Thyroid gland (tissue), 4 donors: ENCODE data around the gene EML3.

Experiments used
- POLR2A ChIP-seq, 2 donors: fragments of 450-650 bp; IDR thresholded peaks; one replicate each; pipeline ENCODE4 v1.6.1; 2017; ENCODE audit warnings: antibody characterized with exemption in 2 of 2, mild to moderate bottlenecking in 2 of 2, moderate library complexity in 1 of 2
- TF ChIP-seq, protein P1 (sequence below), 6 experiments: fragments of 200-600 bp in 3 of 6; fragments of 450-650 bp in 3 of 6; sonication (generic) in 3 of 6; IDR thresholded peaks; one replicate each; pipeline ENCODE4 v1.5.1; 2016 to 2019; ENCODE audit warnings: antibody characterized with exemption in 6 of 6, mild to moderate bottlenecking in 2 of 6, inconsistent platforms in 1 of 6, moderate library complexity in 1 of 6

DNA sequence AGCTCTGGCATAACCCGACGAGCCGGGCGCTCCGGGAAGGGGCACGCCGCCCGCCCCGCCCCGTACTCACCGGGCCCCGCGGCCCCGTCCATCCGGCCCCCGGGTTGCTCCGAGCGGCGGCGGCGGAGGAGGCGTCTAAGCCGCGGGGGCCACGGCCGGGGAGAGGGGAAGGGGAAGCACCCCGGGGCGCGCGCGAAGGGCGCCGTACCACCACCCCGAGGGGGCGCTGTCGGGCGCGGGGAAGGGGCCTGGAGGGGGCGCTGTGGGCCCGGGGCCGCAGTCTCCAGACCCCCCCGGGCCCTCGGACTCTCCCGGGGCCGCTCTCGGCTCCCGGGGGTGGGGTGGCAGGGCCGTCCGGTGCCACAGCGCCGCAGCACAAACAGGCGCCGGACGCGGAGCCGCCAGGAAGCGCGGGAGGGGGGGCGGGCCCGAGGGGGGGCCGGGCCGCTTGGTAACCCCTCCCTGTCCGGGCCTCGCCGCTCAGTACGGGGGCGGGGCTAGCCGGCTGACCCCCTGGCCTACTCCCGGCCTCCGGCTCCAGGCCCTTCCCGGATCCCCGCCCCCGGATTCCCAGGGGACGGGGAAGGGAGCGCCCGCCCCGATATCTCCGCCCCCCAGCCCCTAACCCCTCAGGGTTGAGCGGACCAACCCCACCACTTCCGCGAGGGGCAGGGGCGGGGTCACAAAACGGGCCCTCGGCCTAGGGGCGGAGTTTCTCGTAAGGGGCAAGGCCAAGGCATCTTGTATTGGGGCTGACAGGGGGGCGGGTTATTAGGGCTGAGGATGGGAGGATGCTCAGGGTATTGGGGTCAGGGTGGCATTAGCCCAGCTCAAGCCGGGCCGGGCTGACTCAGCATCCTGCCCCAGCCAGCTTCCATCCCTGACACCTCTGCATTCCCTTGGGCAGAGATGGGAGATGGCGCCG lies at the start of gene EML3, which contains the start of gene ROM1:
- TF ChIP-seq, protein P1, sequence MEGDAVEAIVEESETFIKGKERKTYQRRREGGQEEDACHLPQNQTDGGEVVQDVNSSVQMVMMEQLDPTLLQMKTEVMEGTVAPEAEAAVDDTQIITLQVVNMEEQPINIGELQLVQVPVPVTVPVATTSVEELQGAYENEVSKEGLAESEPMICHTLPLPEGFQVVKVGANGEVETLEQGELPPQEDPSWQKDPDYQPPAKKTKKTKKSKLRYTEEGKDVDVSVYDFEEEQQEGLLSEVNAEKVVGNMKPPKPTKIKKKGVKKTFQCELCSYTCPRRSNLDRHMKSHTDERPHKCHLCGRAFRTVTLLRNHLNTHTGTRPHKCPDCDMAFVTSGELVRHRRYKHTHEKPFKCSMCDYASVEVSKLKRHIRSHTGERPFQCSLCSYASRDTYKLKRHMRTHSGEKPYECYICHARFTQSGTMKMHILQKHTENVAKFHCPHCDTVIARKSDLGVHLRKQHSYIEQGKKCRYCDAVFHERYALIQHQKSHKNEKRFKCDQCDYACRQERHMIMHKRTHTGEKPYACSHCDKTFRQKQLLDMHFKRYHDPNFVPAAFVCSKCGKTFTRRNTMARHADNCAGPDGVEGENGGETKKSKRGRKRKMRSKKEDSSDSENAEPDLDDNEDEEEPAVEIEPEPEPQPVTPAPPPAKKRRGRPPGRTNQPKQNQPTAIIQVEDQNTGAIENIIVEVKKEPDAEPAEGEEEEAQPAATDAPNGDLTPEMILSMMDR (IDR thresholded peaks at IDR 0.05), result peak; percentile 22 to 96 (median 89)
- TF ChIP-seq POLR2A (IDR thresholded peaks at IDR 0.05), result no peak
